HFF-Myc (cell line): ENCODE results near the gene SHQ1.

Experiments
- DNase-seq: peaks from one replicate; pipeline ENCODE4 v3.0.0-alpha.2; 2011; ENCODE audit warnings: low read depth; ENCODE audit errors: extremely low read depth
- H3K4me3 ChIP-seq: replicated peaks from 2 replicates; pipeline ENCODE4 v1.5.1; 2011; ENCODE audit warnings: low read depth, mild to moderate bottlenecking, control low read depth, low read length
- TF ChIP-seq, protein P1 (sequence below): IDR thresholded peaks from 2 replicates; pipeline ENCODE4 v1.5.1; 2012; ENCODE audit warnings: mild to moderate bottlenecking, low read depth, low read length, control low read depth; ENCODE audit errors: missing control alignments

SHQ1 gene

DNA sequence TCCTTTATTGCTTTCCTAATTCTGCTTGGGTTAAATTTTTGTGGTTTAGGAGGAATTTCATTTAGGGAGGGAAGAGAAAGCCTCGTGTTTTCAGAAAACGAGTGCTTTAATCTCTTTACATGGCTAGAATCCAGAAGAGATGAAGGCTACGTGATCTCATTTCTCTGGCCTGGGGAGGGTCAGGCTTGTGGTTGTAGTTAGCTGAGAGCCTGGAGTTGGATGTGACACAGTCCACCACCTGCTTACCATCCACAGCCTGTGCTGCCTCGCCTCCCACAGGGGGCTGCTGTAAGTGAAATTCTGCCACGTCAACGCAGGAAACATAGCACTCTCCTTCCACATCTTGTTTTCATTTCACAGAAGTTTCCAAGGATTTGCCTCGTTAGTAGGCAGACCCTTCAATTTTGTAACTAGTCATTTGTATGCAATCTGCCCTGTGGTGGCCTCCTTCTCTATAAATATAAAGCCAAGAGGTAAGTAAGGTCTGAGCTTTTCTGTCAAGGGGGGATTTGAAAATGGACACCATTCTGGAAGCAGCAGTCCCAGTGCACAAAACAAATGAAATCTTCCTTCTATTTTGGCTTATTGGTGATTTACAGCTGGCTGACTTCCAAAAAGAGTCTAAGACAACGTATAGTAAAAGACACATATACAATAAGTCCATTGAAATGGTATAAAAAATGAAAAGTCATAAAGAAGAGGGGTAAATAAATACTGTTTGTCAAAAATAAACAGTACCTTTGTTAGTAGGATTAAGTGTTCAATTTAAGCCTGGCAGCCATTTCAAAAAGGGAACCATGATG is 43.0 kb upstream of the SHQ1 start:
- peak; percentile 99 for DNase-seq
- TF ChIP-seq, protein P1, sequence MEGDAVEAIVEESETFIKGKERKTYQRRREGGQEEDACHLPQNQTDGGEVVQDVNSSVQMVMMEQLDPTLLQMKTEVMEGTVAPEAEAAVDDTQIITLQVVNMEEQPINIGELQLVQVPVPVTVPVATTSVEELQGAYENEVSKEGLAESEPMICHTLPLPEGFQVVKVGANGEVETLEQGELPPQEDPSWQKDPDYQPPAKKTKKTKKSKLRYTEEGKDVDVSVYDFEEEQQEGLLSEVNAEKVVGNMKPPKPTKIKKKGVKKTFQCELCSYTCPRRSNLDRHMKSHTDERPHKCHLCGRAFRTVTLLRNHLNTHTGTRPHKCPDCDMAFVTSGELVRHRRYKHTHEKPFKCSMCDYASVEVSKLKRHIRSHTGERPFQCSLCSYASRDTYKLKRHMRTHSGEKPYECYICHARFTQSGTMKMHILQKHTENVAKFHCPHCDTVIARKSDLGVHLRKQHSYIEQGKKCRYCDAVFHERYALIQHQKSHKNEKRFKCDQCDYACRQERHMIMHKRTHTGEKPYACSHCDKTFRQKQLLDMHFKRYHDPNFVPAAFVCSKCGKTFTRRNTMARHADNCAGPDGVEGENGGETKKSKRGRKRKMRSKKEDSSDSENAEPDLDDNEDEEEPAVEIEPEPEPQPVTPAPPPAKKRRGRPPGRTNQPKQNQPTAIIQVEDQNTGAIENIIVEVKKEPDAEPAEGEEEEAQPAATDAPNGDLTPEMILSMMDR: peak; percentile 24
- H3K4me3 ChIP-seq: no peak overlapping the region

DNA sequence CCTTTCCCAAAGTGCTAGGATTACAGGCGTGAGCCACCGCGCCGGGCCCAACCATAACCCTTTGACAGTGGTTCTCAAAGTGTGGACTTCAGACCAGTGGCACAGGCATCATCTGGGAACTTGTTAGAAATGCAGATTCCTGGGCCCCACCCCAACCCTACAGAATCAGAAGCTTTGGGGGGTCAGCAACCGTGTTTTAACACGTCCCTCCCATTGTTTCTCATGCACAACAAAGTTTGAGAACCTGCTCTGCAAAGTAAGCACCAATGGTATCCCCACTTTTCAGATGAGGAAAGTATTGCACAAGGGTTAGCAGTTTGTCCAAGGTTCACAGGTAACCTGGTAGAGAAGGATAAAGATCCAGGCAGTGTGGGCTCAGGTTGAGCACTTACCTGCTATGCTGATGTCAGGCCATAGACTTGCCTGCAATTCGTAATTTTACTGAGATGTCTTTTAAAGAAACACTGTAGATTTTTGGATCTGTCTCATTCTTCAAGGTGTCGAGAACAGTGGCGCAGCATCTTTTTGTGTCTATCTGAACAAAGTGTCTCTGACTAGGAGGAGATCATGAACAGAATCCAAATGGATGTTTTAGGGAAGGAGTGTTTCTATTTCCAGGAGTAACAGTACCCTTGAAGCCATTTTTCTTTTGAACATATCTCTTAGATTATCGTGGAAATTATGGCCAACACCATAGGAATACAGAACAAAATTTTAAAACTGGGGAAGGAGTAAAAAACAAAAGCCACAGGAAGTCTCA is 42.1 kb upstream of the SHQ1 start:
- TF ChIP-seq, protein P1: no peak
- no peak for DNase-seq
- H3K4me3 ChIP-seq: peak overlapping the region; percentile 53

DNA sequence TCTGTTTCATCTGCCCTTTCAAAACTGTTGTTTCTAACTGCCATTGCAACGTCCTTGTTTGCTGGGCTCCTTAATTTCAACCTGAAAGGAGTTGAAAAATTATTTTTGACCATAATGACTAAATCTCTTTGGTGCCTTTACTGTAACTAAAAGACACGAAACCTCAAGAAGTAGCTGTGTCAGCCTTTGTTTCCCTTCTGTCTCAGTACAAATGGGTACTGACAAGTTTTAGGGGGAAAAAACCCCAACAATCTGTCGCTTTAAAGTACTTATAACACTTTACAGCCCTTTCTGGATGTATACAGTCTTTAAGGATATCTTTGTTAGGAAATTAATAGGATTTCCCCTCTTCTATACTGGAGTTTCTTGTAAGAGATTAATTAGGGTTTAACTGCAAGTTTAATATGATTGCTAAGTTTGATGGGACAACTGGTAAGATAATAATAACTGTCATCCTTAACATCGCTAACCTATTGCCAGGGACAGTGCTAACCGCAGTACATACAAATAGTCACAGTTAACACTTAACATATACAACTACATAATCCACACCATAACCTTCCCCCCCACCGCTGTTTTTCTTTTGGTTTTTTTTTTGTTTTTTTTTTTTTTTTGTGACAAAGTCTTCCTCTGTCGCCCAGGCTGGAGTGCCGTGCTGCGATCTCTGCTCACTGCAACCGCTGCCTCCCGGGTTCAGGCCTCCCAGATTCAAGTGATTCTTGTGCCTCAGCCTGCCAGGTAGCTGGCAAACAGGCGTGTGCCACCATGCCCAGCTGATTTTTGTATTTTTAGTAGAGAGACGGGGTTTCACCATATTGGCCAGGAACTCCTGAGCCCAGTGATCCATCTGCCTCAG is 41.3 kb upstream of the SHQ1 start:
- no peak for DNase-seq
- TF ChIP-seq, protein P1: no peak
- peak overlapping the region; percentile 53 for H3K4me3 ChIP-seq

DNA sequence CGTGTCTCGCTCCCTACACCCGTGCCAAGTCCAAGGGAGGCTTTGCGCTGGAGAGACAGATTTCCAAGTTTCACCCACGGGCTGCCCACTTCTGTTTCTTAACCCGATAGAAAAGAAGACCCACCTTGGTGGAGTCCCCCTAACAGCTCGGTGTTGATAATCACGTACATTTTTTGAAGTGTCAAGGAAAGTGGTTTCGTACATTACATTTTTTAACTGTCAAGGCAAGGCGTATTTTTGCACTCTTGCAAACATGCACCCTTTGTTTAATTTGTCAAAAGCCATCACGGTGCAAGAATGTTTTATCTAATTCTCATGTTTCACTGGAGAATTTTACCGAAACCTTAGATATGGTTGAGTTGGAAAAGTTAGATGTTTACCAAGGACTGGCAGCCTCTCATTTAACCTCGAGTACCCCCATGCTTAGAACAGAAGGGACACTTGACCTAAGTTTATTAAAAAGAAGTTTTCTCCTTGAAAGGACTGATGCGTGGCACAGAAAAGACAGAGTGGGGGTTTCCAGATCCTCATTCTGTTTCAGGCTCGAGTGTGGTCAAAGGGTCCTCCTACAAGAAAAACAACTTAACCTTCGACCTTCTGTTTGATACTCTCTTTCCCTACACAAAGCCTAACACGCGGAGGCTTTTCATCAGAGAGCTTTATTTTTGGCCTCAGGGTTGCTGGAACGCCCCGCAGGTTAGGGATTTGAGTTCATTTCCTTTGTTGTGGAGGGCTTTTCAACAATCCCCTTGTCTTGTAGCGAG is 40.5 kb upstream of the SHQ1 start:
- no peak for DNase-seq
- TF ChIP-seq, protein P1: no peak
- H3K4me3 ChIP-seq: peak overlapping the region; percentile 53

DNA sequence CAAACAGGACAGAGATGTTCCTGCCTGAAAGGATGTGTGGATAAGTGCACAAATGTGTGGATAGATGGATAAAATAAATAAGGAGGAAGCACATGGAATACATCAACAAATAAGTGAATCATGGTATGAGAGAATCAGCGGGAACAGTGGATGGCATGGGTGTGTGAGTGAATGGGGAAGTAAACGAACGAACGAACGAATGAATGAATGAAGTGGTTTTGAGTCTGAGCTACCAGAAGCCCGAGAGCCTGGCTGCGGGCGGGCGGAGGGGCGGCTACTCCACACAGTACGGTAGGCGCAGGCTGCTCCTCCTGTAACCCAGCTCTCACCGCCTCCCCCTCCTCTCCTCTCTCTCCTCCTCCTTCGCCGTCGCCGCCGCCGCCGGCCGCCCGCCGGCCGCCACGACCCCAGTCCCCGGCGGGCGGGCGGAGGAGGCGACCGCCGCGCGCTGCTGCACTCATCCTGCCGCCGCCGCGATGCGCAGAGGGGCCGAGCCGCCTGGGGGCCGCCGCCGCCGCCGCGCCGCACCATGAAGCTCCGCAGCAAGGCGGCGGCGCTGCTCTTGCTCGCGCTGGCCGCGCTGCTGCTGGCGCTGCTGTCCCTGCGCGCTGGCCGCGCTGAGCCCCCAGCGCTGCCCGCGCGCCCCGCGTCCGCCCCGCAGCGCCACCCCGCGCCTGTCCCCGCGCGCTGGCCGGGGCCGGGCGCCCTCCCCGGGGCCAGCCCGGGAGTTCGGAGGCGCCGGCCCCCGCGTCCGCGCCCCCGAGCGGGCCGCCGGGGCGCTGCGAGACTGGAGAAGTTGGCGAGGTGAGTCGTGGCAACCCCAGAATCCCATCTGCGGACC is 39.7 kb upstream of the SHQ1 start, which contains the start of gene GXYLT2:
Gene GXYLT2, plus strand, starts transcription at position 342 of the 841 bp plus-strand sequence. Its CDS starts 188 bp downstream, at position 530.
- TF ChIP-seq, protein P1: no peak
- no peak for DNase-seq
- H3K4me3 ChIP-seq: peak within 1 kb of the TSS; percentile 53
